MCF 10A (cell line): Measurements from ENCODE around the gene ZNF652. TPM values are rescaled to one million over a fixed set of nuclear protein-coding genes. Genes with fewer than 3 reads are reported as not detected.

Source experiments
- BruUV-seq: library from RNA; stranded (reverse); fragments of 400-500 nt; replicated peaks from 2 replicates; lab custom pipeline; 2021; lab: Mats Ljungman, UMichigan
- CTCF ChIA-PET: fragments of 300-600 bp; sonication (Branson Sonifier 250); formaldehyde crosslinking; extraction: SDS; loops from one replicate; lab custom pipeline; 2021; ENCODE audit warnings: antibody characterized with exemption, inconsistent platforms; lab: Yijun Ruan, JAX
- POLR2A ChIA-PET: fragments of 300-600, 350-650 bp; sonication (Branson Sonifier 250); formaldehyde crosslinking; extraction: SDS; loops from one replicate; lab custom pipeline; 2020; ENCODE audit warnings: antibody characterized with exemption, inconsistent platforms; lab: Yijun Ruan, JAX
- DNase-seq: peaks from one replicate; pipeline ENCODE4 v3.0.0-alpha.2; 2018; ENCODE audit not compliant: unreplicated experiment
- H3K27ac Mint-ChIP-seq: one replicate; pipeline ENCODE4 v1.8.0; 2022; ENCODE audit warnings: mild to moderate bottlenecking, low read depth, mixed read lengths; ENCODE audit not compliant: unreplicated experiment
- H3K27me3 Mint-ChIP-seq: one replicate; pipeline ENCODE4 v1.8.0; 2022; ENCODE audit warnings: mixed read lengths; ENCODE audit not compliant: insufficient read depth, unreplicated experiment
- H3K36me3 Mint-ChIP-seq: one replicate; pipeline ENCODE4 v1.8.0; 2022; ENCODE audit warnings: mild to moderate bottlenecking, moderate library complexity, mixed read lengths; ENCODE audit not compliant: insufficient read depth, unreplicated experiment
- H3K4me1 Mint-ChIP-seq: one replicate; pipeline ENCODE4 v1.8.0; 2022; ENCODE audit warnings: mixed read lengths; ENCODE audit not compliant: insufficient read depth, unreplicated experiment
- H3K4me3 Mint-ChIP-seq: one replicate; pipeline ENCODE4 v1.8.0; 2022; ENCODE audit warnings: mild to moderate bottlenecking, moderate library complexity, mixed read lengths; ENCODE audit not compliant: unreplicated experiment
- H3K9me3 Mint-ChIP-seq: one replicate; pipeline ENCODE4 v1.8.0; 2022; ENCODE audit warnings: mixed read lengths; ENCODE audit not compliant: unreplicated experiment
- CTCF ChIP-seq: fragments of 200-600 bp; IDR thresholded peaks from one replicate; pipeline ENCODE4 v1.8.0; 2022; ENCODE audit warnings: antibody characterized with exemption, mild to moderate bottlenecking; ENCODE audit not compliant: unreplicated experiment
- intact Hi-C: fragments of 100-400 bp; cut with micrococcal nuclease; formaldehyde crosslinking; loops from 2 replicates; pipeline ENCODE4 v1.14.1; 2022
- total RNA-seq: library from RNA; stranded (reverse); gene quantifications from 2 replicates; pipeline ENCODE4 v1.2.3, GENCODE V29; 2022

Gene ZNF652
- total RNA-seq, 1 experiment from 2014 or later, result 18.8 TPM

- no peak for TF ChIP-seq CTCF
- Mint-ChIP-seq H3K4me3 (no peak overlapping the region), H3K27me3 (no peaks in the 10 kb centered on the region), H3K36me3 (no peaks in the 10 kb centered on the region), H3K4me1 (peaks cover 30% of the 10 kb centered on the region), H3K27ac (no peak overlapping the region), H3K9me3 (no peaks in the 10 kb centered on the region)
- no peak for DNase-seq
- POLR2A ChIA-PET, result interaction anchor here (1.3 to 4.3 kb wide), 4 partner anchors 10 to 455 kb away, joined by 4 to 21 read pairs (median 12); partner anchors contain the start of genes PHB1 and UBE2Z
- BruUV-seq, result no TSS peak
- intact Hi-C loops, result loop anchor here (5.0 to 10.0 kb wide), 2 partner anchors 34 to 48 kb away; no protein-coding TSS in a partner anchor
- CTCF ChIA-PET, result no interaction called here
These were observed 1.2 kb upstream of the ZNF652 start for GRCh38 chr17:49363251-49363650.

DNA sequence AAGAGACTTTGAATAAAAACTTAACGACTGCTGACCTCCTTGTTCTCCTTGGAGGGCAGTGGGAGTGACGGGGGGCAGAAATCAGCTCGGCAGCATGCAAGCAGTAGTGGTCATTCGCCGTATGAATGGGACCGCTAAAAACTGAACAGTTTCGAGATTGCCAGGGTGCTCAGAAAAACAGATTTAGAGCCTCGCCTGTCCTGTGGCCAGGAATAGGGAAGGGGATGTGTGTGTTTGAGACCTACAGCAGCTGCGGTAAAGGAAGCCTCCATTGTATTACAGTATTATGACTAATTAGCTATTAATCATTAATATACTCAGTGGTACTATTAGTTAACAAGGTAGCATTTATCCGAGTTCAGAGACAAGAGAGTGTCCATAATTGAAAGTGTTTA, 670 bp upstream of the ZNF652 start:
- H3K4me3 Mint-ChIP-seq, result peak overlapping the region; percentile 86

DNA sequence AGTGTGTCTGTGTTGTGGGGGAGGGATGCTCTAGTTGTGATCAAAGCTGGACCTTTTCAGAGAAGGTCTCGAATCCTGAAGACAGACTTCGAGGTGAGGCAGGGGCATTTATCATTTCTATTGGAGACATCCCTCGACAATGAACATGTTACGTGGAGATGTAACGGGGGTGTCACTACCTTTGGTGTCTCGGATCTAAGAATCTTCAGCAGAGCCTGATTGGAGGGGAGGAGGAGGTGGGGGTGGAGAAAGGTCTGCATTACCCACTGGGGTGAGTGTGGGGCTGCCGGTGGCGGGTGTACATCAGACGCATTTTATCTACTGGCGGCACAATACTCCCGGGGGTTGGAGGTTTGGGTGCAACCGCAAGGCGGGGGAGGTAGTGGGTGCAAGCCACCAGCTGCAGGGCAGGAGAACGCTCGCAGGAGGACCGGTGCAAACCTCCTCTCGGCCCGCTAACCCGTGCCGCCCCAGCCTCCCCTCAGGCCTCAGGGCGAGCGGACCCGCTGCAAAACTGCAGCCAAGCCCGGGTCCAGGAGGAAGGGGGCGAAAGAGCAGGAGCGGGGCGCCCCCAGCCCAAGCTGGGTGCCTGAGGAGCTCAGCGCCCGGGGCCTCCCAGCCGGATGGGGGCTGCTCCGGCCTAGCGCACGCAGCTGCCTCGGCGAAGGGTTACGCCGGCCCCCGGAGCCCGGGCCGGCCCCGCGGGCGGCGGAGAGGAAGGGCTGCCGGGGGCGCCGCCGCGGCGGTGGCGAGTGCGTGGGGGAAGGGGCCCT, 735 bp downstream of the ZNF652 start:
- no TSS peak for BruUV-seq
- no peak for TF ChIP-seq CTCF
- Mint-ChIP-seq H3K9me3 (no peaks in the 10 kb centered on the region), H3K4me3 (peak overlapping the region; percentile 86), H3K27ac (peak overlapping the region; percentile 69), H3K36me3 (no peaks in the 10 kb centered on the region), H3K27me3 (no peaks in the 10 kb centered on the region), H3K4me1 (peaks cover 38% of the 10 kb centered on the region)
- intact Hi-C loops, result loop anchor here (5.0 to 10.0 kb wide), 2 partner anchors 36 to 47 kb away; no protein-coding TSS in a partner anchor
- ChIA-PET POLR2A (interaction anchor here (1.0 to 4.3 kb wide), 14 partner anchors 9 to 469 kb away, joined by 3 to 24 read pairs (median 6); partner anchors contain the start of genes ATP5MC1 and PHB1), CTCF (interaction anchor here (0.6 to 1.0 kb wide), 2 partner anchors 9 to 1429 kb away, joined by 4 to 5 read pairs; no protein-coding TSS in a partner anchor)
- DNase-seq, result peak; percentile 50

More for the DNA sequence above, 670 bp upstream of the ZNF652 start:
- CTCF ChIA-PET, result no interaction called here
- no TSS peak for BruUV-seq
- POLR2A ChIA-PET, result interaction anchor here (0.6 to 4.3 kb wide), 8 partner anchors 11 to 1345 kb away, joined by 3 to 21 read pairs (median 4); partner anchors contain the start of genes PHB1 and UBE2Z
- Mint-ChIP-seq H3K27me3 (no peaks in the 10 kb centered on the region), H3K36me3 (no peaks in the 10 kb centered on the region), H3K9me3 (no peaks in the 10 kb centered on the region), H3K27ac (peak overlapping the region; percentile 34), H3K4me1 (peaks cover 35% of the 10 kb centered on the region)
- intact Hi-C loops, result loop anchor here (5.0 to 10.0 kb wide), 2 partner anchors 35 to 48 kb away; no protein-coding TSS in a partner anchor
- no peak for DNase-seq
- no peak for TF ChIP-seq CTCF

GRCh38 chr17:49360796-49361128, 1.3 kb downstream of the ZNF652 start:
- Mint-ChIP-seq H3K4me3 (peak overlapping the region; percentile 86), H3K36me3 (no peaks in the 10 kb centered on the region), H3K9me3 (no peaks in the 10 kb centered on the region), H3K27me3 (no peaks in the 10 kb centered on the region), H3K4me1 (peaks cover 38% of the 10 kb centered on the region), H3K27ac (peak overlapping the region; percentile 69)
- DNase-seq, result no peak
- TF ChIP-seq CTCF, result no peak
- BruUV-seq, result no TSS peak
- intact Hi-C loops, result loop anchor here (5.0 to 10.0 kb wide), 2 partner anchors 37 to 46 kb away; no protein-coding TSS in a partner anchor
- CTCF ChIA-PET, result interaction anchor here (0.6 to 1.0 kb wide), 4 partner anchors 9 to 1428 kb away, joined by 3 to 5 read pairs (median 4); no protein-coding TSS in a partner anchor
- POLR2A ChIA-PET, result interaction anchor here (0.8 to 4.3 kb wide), 18 partner anchors 9 to 468 kb away, joined by 3 to 24 read pairs (median 4); partner anchors contain the start of genes ATP5MC1 and PHB1
